ENCODE measurements around the gene IGSF23.

DNA sequence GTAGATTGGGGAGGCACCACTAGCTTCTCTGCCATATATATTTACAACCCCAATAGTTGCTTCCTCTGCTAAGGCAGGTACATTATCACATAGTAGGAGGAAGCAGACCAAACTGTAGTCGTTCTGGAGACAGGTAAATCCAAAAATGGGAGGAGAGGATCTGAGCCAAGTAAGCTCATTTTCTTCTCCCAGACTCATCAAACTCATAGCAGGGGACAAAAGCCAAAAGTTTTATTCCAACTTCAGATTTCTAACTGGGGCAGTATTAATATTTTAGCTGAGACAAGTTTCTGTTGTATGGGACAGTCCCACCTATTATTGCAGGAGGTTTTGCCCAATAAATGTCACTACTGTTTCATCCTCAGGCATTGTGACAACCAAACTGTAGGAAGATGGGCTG, 7.8 kb upstream of the IGSF23 start:
- TF ChIP-seq POLR2A (IDR thresholded peaks at IDR 0.05) = no peak
- TF ChIP-seq, protein P1, sequence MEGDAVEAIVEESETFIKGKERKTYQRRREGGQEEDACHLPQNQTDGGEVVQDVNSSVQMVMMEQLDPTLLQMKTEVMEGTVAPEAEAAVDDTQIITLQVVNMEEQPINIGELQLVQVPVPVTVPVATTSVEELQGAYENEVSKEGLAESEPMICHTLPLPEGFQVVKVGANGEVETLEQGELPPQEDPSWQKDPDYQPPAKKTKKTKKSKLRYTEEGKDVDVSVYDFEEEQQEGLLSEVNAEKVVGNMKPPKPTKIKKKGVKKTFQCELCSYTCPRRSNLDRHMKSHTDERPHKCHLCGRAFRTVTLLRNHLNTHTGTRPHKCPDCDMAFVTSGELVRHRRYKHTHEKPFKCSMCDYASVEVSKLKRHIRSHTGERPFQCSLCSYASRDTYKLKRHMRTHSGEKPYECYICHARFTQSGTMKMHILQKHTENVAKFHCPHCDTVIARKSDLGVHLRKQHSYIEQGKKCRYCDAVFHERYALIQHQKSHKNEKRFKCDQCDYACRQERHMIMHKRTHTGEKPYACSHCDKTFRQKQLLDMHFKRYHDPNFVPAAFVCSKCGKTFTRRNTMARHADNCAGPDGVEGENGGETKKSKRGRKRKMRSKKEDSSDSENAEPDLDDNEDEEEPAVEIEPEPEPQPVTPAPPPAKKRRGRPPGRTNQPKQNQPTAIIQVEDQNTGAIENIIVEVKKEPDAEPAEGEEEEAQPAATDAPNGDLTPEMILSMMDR (IDR thresholded peaks at IDR 0.05) = no peak

Data from Peyer's patch (tissue), 4 donors.